HG02885 (cell line): ENCODE measurements around the gene IPO9.
"Not testable (repeated sequence)": the region's sequence is repeated elsewhere in the genome, so short reads cannot be mapped to it uniquely, and the experiment has no call there.

Experiments used
- ATAC-seq: cut with Tn5 transposase; IDR thresholded peaks from one replicate; pipeline ENCODE4 v1.9.1; 2021; ENCODE audit warnings: mild to moderate bottlenecking; ENCODE audit not compliant: unreplicated experiment, poor library complexity

The IPO9 gene

GRCh38 chr1:201899683-201900429, 70.9 kb downstream of the IPO9 start:
- no peak for ATAC-seq

- no peak for ATAC-seq
Measured at GRCh38 chr1:201900476-201900875, 71.5 kb downstream of the IPO9 start.

GRCh38 chr1:201901036-201901435, 72.1 kb downstream of the IPO9 start:
- ATAC-seq = not testable (repeated sequence)

- no peak for ATAC-seq
Measured at GRCh38 chr1:201902198-201902597, 73.2 kb downstream of the IPO9 start.

- ATAC-seq = no peak
Measured at GRCh38 chr1:201903135-201903534, 74.2 kb downstream of the IPO9 start.

GRCh38 chr1:201904579-201904978, 75.6 kb downstream of the IPO9 start:
- ATAC-seq = no peak

- no peak for ATAC-seq
Measured at GRCh38 chr1:201905234-201905890, 76.4 kb downstream of the IPO9 start.

GRCh38 chr1:201906336-201906735, 77.4 kb downstream of the IPO9 start:
- ATAC-seq = no peak

- ATAC-seq = no peak
Measured at GRCh38 chr1:201907621-201908020, 78.7 kb downstream of the IPO9 start.

GRCh38 chr1:201911826-201912571, 83.0 kb downstream of the IPO9 start:
- no peak for ATAC-seq

- ATAC-seq = no peak
Measured at GRCh38 chr1:201912832-201913231, 83.9 kb downstream of the IPO9 start.

- ATAC-seq = no peak
Measured at GRCh38 chr1:201914456-201915235, 85.7 kb downstream of the IPO9 start.

GRCh38 chr1:201916649-201917249, 87.8 kb downstream of the IPO9 start:
- no peak for ATAC-seq

- ATAC-seq = no peak
Measured at GRCh38 chr1:201917362-201918033, 88.5 kb downstream of the IPO9 start.

GRCh38 chr1:201918343-201918742, 89.4 kb downstream of the IPO9 start:
- no peak for ATAC-seq

- ATAC-seq = no peak
Measured at GRCh38 chr1:201921952-201922558, 93.1 kb downstream of the IPO9 start.

GRCh38 chr1:201925301-201925567, 96.3 kb downstream of the IPO9 start:
- no peak for ATAC-seq

- ATAC-seq = no peak
Measured at GRCh38 chr1:201925981-201926645, 97.2 kb downstream of the IPO9 start.

- ATAC-seq = no peak
Measured at GRCh38 chr1:201928266-201928665, 99.3 kb downstream of the IPO9 start.
